CD4-positive, alpha-beta T cell (primary cell): Measurements from ENCODE around the gene FNDC3B. TPM values are rescaled to one million over a fixed set of nuclear protein-coding genes. Genes with fewer than 3 reads are reported as not detected.
A peak's percentile ranks its signal among the peaks of the same experiment; 100 is the strongest.

Experiments
- ATAC-seq: fragments of 200-7000 bp; cut with Tn5 transposase; one replicate; pipeline ENCODE4 v1.10.0; 2022; ENCODE audit warnings: mild to moderate bottlenecking; ENCODE audit not compliant: poor library complexity
- CTCF ChIA-PET: fragments of 350-600 bp; sonication (Branson Sonifier 250); formaldehyde crosslinking; loops from one replicate; lab custom pipeline; 2021; ENCODE audit warnings: antibody characterized with exemption, inconsistent platforms; lab: Charles Lee
- POLR2A ChIA-PET: fragments of 350-600 bp; sonication (Branson Sonifier 250); formaldehyde crosslinking; loops from one replicate; lab custom pipeline; 2021; ENCODE audit warnings: antibody characterized with exemption, inconsistent platforms; lab: Charles Lee
- DNase-seq, 14 experiments: peaks; one replicate each; pipeline ENCODE4 v3.0.0-alpha.2; 2013 to 2020; ENCODE audit warnings: mixed read lengths in 2 of 14
- H3K27ac ChIP-seq, 2 donors: one replicate each; pipeline versions ENCODE4 v1.5.1 to v1.7.0; 2013; ENCODE audit warnings: low read length in 2 of 2, low read depth in 1 of 2, mild to moderate bottlenecking in 1 of 2
- H3K27me3 ChIP-seq, 2 experiments: 1 replicate in 1 of 2; 2 replicates in 1 of 2; pipeline versions ENCODE4 v1.6.1 to v1.7.0; 2013; ENCODE audit warnings: low read length in 2 of 2, control low read depth in 1 of 2, mild to moderate bottlenecking in 1 of 2, moderate library complexity in 1 of 2; ENCODE audit not compliant: insufficient read depth in 2 of 2, control insufficient read depth in 1 of 2
- H3K36me3 ChIP-seq: one replicate; pipeline ENCODE4 v1.6.1; 2013; ENCODE audit warnings: low read length, control low read depth; ENCODE audit not compliant: insufficient read depth
- H3K4me1 ChIP-seq: one replicate; pipeline ENCODE4 v1.6.1; 2013; ENCODE audit warnings: low read length, control low read depth; ENCODE audit not compliant: insufficient read depth
- H3K4me3 ChIP-seq: one replicate; pipeline ENCODE4 v1.5.1; 2013; ENCODE audit warnings: mild to moderate bottlenecking, low read length, moderate library complexity
- H3K9me3 ChIP-seq, 2 experiments: 1 replicate in 1 of 2; 2 replicates in 1 of 2; pipeline versions ENCODE4 v1.6.1 to v1.7.0; 2013; ENCODE audit warnings: low read length in 2 of 2, mild to moderate bottlenecking in 2 of 2, control low read depth in 1 of 2, moderate library complexity in 1 of 2; ENCODE audit not compliant: control insufficient read depth in 1 of 2, insufficient read depth in 1 of 2
- H3K27ac Mint-ChIP-seq: one replicate; pipeline ENCODE4 v1.8.0; 2020; ENCODE audit warnings: mixed read lengths
- H3K27me3 Mint-ChIP-seq: one replicate; pipeline ENCODE4 v1.8.0; 2021; ENCODE audit warnings: mixed read lengths
- H3K36me3 Mint-ChIP-seq: one replicate; pipeline ENCODE4 v1.8.0; 2021; ENCODE audit warnings: low read depth, mixed read lengths
- H3K4me1 Mint-ChIP-seq: one replicate; pipeline ENCODE4 v1.8.0; 2021; ENCODE audit warnings: low read depth, mixed read lengths
- H3K4me3 Mint-ChIP-seq: one replicate; pipeline ENCODE4 v1.8.0; 2020; ENCODE audit warnings: mild to moderate bottlenecking, mixed read lengths
- H3K9me3 Mint-ChIP-seq: one replicate; pipeline ENCODE4 v1.8.0; 2020; ENCODE audit warnings: mixed read lengths
- CTCF ChIP-seq: fragments of 200-600 bp; IDR thresholded peaks from one replicate; pipeline ENCODE4 v1.8.0; 2022; ENCODE audit warnings: antibody characterized with exemption, mild to moderate bottlenecking
- intact Hi-C, 2 experiments: fragments of 100-400 bp; cut with DNase I in 1 of 2; cut with micrococcal nuclease in 1 of 2; formaldehyde crosslinking; loops; one replicate each; pipeline versions ENCODE4 v1.15.1 to v1.9.0; 2023 to 2025; cut with DNase I, micrococcal nuclease
- total RNA-seq, 174 experiments: library from RNA in 2 of 174; stranded (reverse) in 2 of 174; gene quantifications; one replicate each; pipeline ENCODE4 v1.2.3 and lab custom pipeline; 2021 to 2026

The FNDC3B gene
- total RNA-seq, 2 experiments from 2014 or later: 26.1 to 28.7 TPM

- H3K27ac ChIP-seq: no peak overlapping the region
- no peaks in the 10 kb centered on the region for H3K36me3 ChIP-seq
- no peak for DNase-seq
- H3K4me3 ChIP-seq: no peak overlapping the region
- no peak for ATAC-seq
- no peaks in the 10 kb centered on the region for H3K9me3 ChIP-seq
- CTCF ChIA-PET: no interaction called here
- H3K27ac Mint-ChIP-seq: no peak overlapping the region
- TF ChIP-seq CTCF: no peak
- no peaks in the 10 kb centered on the region for H3K27me3 Mint-ChIP-seq
- no peaks in the 10 kb centered on the region for H3K9me3 Mint-ChIP-seq
- POLR2A ChIA-PET: no interaction called here
- peaks cover 28% of the 10 kb centered on the region for H3K4me1 Mint-ChIP-seq
- H3K4me1 ChIP-seq: peaks cover 4% of the 10 kb centered on the region
- H3K27me3 ChIP-seq: no peaks in the 10 kb centered on the region
- no peaks in the 10 kb centered on the region for H3K36me3 Mint-ChIP-seq
- intact Hi-C loops: no loop called here
- no peak overlapping the region for H3K4me3 Mint-ChIP-seq
Observed at GRCh38 chr3:172070269-172070668, 30.9 kb downstream of the FNDC3B start.

DNA sequence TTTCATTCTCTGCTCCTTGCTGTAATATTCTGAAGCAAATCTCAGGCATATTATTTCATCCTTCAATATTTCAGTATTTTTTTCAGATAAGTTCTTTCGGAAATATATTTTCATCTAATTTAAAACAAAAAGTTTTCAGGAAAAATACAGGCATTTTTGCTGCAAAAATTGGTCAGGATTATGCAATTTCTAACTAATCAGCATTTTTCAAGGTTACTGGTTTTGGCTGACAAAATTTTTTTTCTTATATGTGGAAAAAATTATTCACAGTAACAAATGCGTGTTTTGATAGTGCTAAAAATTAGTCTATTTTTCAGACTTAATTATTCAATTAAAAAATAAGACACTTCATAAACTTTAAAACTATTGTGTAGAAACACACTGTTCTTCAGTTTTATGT lies 31.4 kb downstream of the FNDC3B start:
- ATAC-seq (no peak), DNase-seq (no peak)
- Histone ChIP-seq H3K27me3 (no peaks in the 10 kb centered on the region), H3K4me1 (peaks cover 4% of the 10 kb centered on the region), H3K4me3 (no peak overlapping the region), H3K27ac (no peak overlapping the region), H3K9me3 (no peaks in the 10 kb centered on the region), H3K36me3 (no peaks in the 10 kb centered on the region)
- intact Hi-C loops: no loop called here
- Mint-ChIP-seq H3K4me1 (peaks cover 22% of the 10 kb centered on the region), H3K9me3 (no peaks in the 10 kb centered on the region), H3K4me3 (no peak overlapping the region), H3K27me3 (no peaks in the 10 kb centered on the region), H3K36me3 (no peaks in the 10 kb centered on the region), H3K27ac (no peak overlapping the region)
- TF ChIP-seq CTCF: no peak
- CTCF ChIA-PET: no interaction called here
- POLR2A ChIA-PET: no interaction called here

GRCh38 chr3:172071780-172072330 lies 32.5 kb downstream of the FNDC3B start:
- no peaks in the 10 kb centered on the region for H3K36me3 Mint-ChIP-seq
- ChIA-PET POLR2A (no interaction called here), CTCF (no interaction called here)
- Histone ChIP-seq H3K27me3 (no peaks in the 10 kb centered on the region), H3K9me3 (no peaks in the 10 kb centered on the region), H3K27ac (no peak overlapping the region), H3K36me3 (no peaks in the 10 kb centered on the region), H3K4me1 (no peaks in the 10 kb centered on the region), H3K4me3 (no peak overlapping the region)
- intact Hi-C loops: no loop called here
- no peak for TF ChIP-seq CTCF
- no peaks in the 10 kb centered on the region for H3K9me3 Mint-ChIP-seq
- H3K27me3 Mint-ChIP-seq: no peaks in the 10 kb centered on the region
- H3K4me3 Mint-ChIP-seq: no peak overlapping the region
- no peak overlapping the region for H3K27ac Mint-ChIP-seq
- H3K4me1 Mint-ChIP-seq: peaks cover 12% of the 10 kb centered on the region
- no peak for ATAC-seq
- DNase-seq: peak in 1 of 14 experiments; percentile 24
